Ovary (tissue), 9 donors: Measurements from ENCODE around the gene MCF2L. TPM values are rescaled to one million over a fixed set of nuclear protein-coding genes. Genes with fewer than 3 reads are reported as not detected.

ENCODE experiments used
- DNase-seq, 5 donors: peaks; one replicate each; pipeline ENCODE4 v3.0.0-alpha.2; 2019 to 2020
- H3K27ac ChIP-seq, 2 donors: fragments of 200-600 bp; one replicate each; pipeline versions ENCODE4 v1.5.1 to v1.8.0; 2019 to 2022
- H3K27me3 ChIP-seq: fragments of 200-600 bp; one replicate; pipeline ENCODE4 v1.8.0; 2022
- H3K36me3 ChIP-seq: fragments of 200-600 bp; sonication (generic); one replicate; pipeline ENCODE4 v1.5.1; 2019
- H3K4me1 ChIP-seq: one replicate; pipeline ENCODE4 v1.8.1; 2013; ENCODE audit warnings: mild to moderate bottlenecking, moderate library complexity; ENCODE audit not compliant: insufficient read depth
- H3K4me3 ChIP-seq: fragments of 200-600 bp; sonication (generic); one replicate; pipeline ENCODE4 v1.5.1; 2017
- H3K9me3 ChIP-seq, 2 donors: fragments of 200-600 bp in 1 of 2; sonication (generic) in 1 of 2; one replicate each; pipeline versions ENCODE4 v1.5.1 to v1.8.1; 2013 to 2019; ENCODE audit warnings: mild to moderate bottlenecking in 1 of 2, moderate library complexity in 1 of 2
- EP300 ChIP-seq: sonication (generic); formaldehyde crosslinking; IDR thresholded peaks from one replicate; pipeline ENCODE4 v1.6.1; 2017; ENCODE audit warnings: antibody characterized with exemption
- POLR2A ChIP-seq: fragments of 450-650 bp; IDR thresholded peaks from one replicate; pipeline ENCODE4 v1.6.1; 2017; ENCODE audit warnings: antibody characterized with exemption, mild to moderate bottlenecking, moderate library complexity
- WGBS, 3 donors: extraction: QIAGEN DNeasy Blood & Tissue Kit in 1 of 3; methylation state at CpG; one replicate each; pipeline versions ENCODE4 v1.1.5 to v1.1.7; 2013 to 2017; 5-methylcytosine and 5-hydroxymethylcytosine counted together
- intact Hi-C, 4 donors: fragments of 100-400 bp; cut with DNase I; formaldehyde crosslinking; loops; one replicate each; pipeline versions ENCODE4 v1.11.0 to v1.15.1; 2022 to 2023
- polyA plus RNA-seq, 2 donors: library from polyadenylated mRNA; stranded (reverse); fragments of 200-250 nt in 1 of 2; fragments of 350-450 nt in 1 of 2; fragmentation: Illumina TruSeq in 1 of 2; extraction: RNeasy Lipid Tissue Mini Kit (QIAGEN cat#74804) in 1 of 2; gene quantifications; one replicate each; pipeline ENCODE4 v1.2.3, GENCODE V29; 2013 to 2014
- total RNA-seq, 7 donors: library from RNA; depleted of rRNA in 2 of 7; stranded (reverse); fragments of >200 nt in 2 of 7; fragmentation: NEBNext Ultra II Directional in 3 of 7; extraction: Animal tissue kit (Norgen Biotek cat#: 25700) in 3 of 7; gene quantifications; one replicate each; pipeline versions ENCODE4 v1.1.0 to v1.2.4, GENCODE V29; 2016 to 2023
- TF ChIP-seq, protein P1 (sequence below), 3 donors: fragments of 450-650 bp in 2 of 3; fragments of 200-600 bp in 1 of 3; IDR thresholded peaks; one replicate each; pipeline versions ENCODE4 v1.5.1 to v1.8.0; 2016 to 2022; ENCODE audit warnings: antibody characterized with exemption in 3 of 3, mild to moderate bottlenecking in 1 of 3
- donor health status: DM: no; HTN: no; CAD: no; lungs with moderate emphysema.
- donor health status: DM: no; HTN: no; CAD: no.
- donor health status: Bipolar disorder and iron deficiency.
- donor health status: DM: yes; HTN: yes; CAD: no.
- donor health status: DM: no; HTN: no; CAD: no.
- donor health status: DM: yes; HTN: yes; CAD: no.

MCF2L gene
- total and polyA plus RNA-seq, 9 donors: 5.6 to 22.2 (median 8.7) TPM

DNA sequence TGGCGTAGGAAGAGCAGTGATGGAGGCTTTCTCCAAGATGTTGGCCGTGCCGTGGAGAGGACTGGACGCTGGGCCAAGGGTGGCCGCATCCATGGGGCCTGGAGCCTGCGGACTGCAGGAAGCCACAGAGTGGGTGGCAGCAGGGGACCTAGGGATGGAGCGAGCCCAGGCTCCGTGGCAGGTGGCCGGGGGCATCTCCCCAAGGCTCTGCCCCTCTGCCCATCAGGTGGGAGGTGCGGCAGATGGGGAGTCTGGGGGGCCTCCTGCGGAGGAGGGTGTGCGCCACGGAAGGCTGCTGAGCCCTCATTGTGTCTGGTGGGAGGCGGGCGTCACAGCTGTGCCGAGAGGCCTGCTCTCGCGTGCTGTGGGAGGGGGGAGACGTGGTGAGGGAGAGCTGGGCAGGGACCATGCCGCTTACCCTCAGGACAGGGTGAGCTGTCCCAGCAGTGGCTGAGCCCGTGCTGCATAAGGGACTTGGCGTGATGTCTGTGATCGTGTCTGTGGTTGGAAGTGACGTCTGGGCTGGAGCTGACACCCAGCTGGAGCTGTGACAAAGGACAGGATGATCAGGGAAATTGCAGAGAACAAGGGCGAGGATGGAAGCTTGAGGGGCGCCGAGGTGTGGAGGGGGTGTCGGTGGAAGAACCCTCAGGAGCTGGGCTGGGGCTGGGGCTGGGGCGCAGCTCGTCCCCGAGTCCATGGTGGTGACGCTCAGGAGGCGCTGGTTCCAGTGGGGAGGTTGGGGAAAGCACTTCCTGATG is 13.4 kb downstream of the MCF2L start:
- DNase-seq: no peak
- TF ChIP-seq POLR2A: no peak
- Histone ChIP-seq H3K4me1 (no peaks in the 10 kb centered on the region), H3K27ac (no peak overlapping the region), H3K27me3 (no peaks in the 10 kb centered on the region), H3K36me3 (no peaks in the 10 kb centered on the region), H3K9me3 (no peaks in the 10 kb centered on the region), H3K4me3 (no peak overlapping the region)
- 83 to 85% (median 83%) methylated on average over 33 of the region's 33 CpGs for WGBS, 3 donors
- intact Hi-C loops: no loop called here

DNA sequence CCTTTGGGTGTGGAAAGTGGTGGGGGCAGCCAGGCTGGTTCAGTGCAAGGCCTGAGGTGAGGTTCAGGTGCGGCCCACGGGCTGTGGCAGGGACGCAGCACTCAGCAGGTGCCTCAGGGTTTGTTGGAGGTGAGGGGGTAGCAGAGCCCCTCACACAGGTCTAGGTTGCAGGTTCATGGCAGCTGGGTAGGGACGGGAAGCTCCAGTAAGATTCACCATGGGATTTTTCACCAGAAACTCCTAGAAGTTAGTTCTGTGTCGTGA is 14.0 kb downstream of the MCF2L start:
- TF ChIP-seq, protein P1, sequence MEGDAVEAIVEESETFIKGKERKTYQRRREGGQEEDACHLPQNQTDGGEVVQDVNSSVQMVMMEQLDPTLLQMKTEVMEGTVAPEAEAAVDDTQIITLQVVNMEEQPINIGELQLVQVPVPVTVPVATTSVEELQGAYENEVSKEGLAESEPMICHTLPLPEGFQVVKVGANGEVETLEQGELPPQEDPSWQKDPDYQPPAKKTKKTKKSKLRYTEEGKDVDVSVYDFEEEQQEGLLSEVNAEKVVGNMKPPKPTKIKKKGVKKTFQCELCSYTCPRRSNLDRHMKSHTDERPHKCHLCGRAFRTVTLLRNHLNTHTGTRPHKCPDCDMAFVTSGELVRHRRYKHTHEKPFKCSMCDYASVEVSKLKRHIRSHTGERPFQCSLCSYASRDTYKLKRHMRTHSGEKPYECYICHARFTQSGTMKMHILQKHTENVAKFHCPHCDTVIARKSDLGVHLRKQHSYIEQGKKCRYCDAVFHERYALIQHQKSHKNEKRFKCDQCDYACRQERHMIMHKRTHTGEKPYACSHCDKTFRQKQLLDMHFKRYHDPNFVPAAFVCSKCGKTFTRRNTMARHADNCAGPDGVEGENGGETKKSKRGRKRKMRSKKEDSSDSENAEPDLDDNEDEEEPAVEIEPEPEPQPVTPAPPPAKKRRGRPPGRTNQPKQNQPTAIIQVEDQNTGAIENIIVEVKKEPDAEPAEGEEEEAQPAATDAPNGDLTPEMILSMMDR (IDR thresholded peaks at IDR 0.05): no peak
- no peak for TF ChIP-seq POLR2A
- TF ChIP-seq EP300: no peak
- Histone ChIP-seq H3K4me1 (no peaks in the 10 kb centered on the region), H3K27ac (no peak overlapping the region), H3K9me3 (no peaks in the 10 kb centered on the region), H3K4me3 (no peak overlapping the region), H3K27me3 (no peaks in the 10 kb centered on the region), H3K36me3 (no peaks in the 10 kb centered on the region)
- intact Hi-C loops: no loop called here
- 70 to 84% (median 81%) methylated on average over 5 of the region's 5 CpGs for WGBS, 3 donors
- DNase-seq: no peak

DNA sequence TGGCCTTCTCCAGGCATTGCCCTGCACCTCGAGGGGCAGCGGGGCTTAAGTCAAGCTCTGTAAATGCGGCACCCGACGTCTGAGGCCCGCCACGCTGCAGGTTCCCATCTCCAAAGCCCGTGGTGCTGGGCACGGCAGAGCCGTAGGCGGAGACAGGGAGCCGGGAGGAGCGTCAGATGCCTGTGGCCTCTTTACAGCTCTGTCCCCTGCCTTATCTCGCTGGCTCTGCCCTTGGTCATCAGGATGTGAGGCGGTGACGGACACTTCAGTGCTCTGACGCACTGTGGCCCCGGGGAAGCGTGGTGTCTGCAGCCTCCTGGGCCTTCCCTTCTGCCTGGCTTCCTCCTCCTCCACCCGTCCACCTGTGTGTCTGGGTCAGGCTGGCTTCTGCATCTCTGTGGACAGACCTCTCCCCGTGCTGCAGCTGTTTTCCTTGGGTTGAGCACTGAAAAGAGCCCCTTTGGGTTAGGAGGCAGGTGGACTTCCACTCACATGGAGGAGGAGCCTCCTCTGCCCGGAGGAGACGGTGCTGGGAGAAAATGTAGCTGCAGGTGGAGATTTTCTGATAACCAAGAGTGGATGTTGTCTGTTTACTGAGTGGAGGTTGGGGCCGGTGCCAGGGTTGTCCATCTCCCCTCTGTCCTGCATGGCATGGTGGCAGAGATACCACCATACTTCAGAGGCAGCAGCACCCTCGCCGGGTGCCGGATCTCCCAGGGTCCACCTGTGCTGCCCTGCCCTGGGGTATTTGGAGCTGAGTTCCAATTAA is 14.6 kb downstream of the MCF2L start:
- H3K4me1 ChIP-seq: no peaks in the 10 kb centered on the region
- H3K9me3 ChIP-seq: no peaks in the 10 kb centered on the region
- intact Hi-C loops: no loop called here
- 49 to 72% (median 51%) methylated on average over 27 of the region's 27 CpGs for whole genome bisulfite sequencing, 3 donors
- H3K27me3 ChIP-seq: no peaks in the 10 kb centered on the region
- H3K27ac ChIP-seq: no peak overlapping the region
- no peaks in the 10 kb centered on the region for H3K36me3 ChIP-seq
- DNase-seq: no peak
- no peak for TF ChIP-seq POLR2A
- no peak overlapping the region for H3K4me3 ChIP-seq

DNA sequence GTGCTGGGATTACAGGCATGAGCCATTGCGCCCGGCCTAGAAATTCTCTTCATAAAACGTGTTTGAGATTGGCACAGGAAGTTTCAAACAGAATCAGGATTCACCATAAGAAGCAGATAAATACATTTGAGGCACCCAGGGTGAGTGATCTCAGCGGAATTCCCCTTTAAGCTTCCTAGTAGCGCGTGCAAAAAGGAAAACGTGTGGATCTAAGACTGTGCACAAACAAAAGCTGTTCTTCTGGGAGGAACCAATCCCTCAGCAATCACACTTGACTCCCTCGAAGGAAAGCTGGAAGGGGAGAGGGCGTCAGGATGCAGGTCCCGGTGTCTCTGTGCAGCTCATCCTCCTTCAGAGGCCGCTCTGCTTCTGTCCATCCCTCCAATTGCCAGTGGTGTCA is 15.5 kb downstream of the MCF2L start:
- H3K9me3 ChIP-seq: no peaks in the 10 kb centered on the region
- no peaks in the 10 kb centered on the region for H3K4me1 ChIP-seq
- no peak for DNase-seq
- no peaks in the 10 kb centered on the region for H3K27me3 ChIP-seq
- TF ChIP-seq POLR2A: no peak
- TF ChIP-seq, protein P1 (IDR thresholded peaks at IDR 0.05): no peak
- TF ChIP-seq EP300: no peak
- intact Hi-C loops: no loop called here
- H3K27ac ChIP-seq: no peak overlapping the region
- 73 to 82% (median 79%) methylated on average over 11 of the region's 11 CpGs for WGBS, 3 donors
- H3K36me3 ChIP-seq: no peaks in the 10 kb centered on the region
- no peak overlapping the region for H3K4me3 ChIP-seq

DNA sequence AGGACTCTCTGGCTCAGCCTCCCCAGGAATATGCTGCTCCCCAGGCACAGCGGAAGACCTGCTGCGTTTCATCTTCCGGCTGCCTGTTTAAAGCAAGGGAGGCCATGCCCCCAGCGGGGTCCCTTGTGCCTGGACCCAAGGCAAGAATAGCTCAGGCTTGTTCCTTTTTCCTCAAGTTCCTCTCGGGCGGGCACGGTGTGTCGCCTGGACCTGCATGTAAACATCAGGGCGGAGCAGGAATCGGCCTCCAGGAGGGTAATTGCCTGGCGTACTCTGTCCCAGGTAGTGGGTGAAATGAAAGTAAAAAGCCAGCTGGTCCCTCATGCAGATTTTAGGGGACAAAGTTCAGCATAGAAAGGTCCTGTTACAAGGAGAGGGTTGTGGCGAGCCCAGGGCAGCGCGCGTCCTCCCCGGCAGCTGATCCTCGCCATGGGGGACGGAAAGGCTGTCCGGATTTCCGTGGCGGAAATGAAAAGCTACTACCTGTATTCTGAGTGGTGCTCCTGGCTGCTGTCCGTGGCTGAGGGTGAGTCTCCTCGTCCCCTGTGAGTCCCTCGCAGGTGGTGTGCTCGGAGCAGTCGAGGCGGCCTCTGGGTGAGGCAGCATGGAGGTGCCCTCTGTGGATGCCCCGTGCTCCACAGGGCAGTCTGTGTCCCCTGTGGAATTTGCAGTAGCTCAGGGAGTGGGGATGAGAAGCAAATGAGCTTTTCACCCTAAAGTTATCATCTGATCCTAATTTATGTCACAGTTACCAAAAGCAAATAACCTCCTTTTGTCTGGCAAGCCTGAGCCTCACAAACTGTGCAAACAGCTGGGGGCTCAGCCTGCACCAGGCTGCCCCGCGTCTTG is 16.2 kb downstream of the MCF2L start:
- WGBS, 3 donors: 84 to 91% (median 87%) methylated on average over 30 of the region's 30 CpGs
- Histone ChIP-seq H3K27ac (no peak overlapping the region), H3K9me3 (no peaks in the 10 kb centered on the region), H3K4me3 (no peak overlapping the region), H3K27me3 (no peaks in the 10 kb centered on the region), H3K4me1 (no peaks in the 10 kb centered on the region), H3K36me3 (no peaks in the 10 kb centered on the region)
- TF ChIP-seq, protein P1 (IDR thresholded peaks at IDR 0.05): no peak
- TF ChIP-seq EP300: no peak
- no peak for TF ChIP-seq POLR2A
- no peak for DNase-seq
- intact Hi-C loops: no loop called here
